ENCODE measurements around the gene UACA. TPM values are rescaled to one million over a fixed set of nuclear protein-coding genes. Genes with fewer than 3 reads are reported as not detected.

The UACA gene
- total RNA-seq, 1 experiment from 2014 or later = 141 TPM

Other genes with a start within 250 kb of the UACA start
- 19.7 and 19.8 TPM in 2 replicates for gene LARP6, start 90.6 kb upstream of the UACA start, total RNA-seq (2022)
- 1.7 and 1.9 TPM in 2 replicates for gene THAP10, start 128.9 kb upstream of the UACA start, total RNA-seq (2022)
- 0.82 and 2.1 TPM in 2 replicates for gene LRRC49, start 129.3 kb upstream of the UACA start, total RNA-seq (2022)

Data from Caco-2 (cell line).